ENCODE results near the gene COLEC12.

Gene COLEC12

DNA sequence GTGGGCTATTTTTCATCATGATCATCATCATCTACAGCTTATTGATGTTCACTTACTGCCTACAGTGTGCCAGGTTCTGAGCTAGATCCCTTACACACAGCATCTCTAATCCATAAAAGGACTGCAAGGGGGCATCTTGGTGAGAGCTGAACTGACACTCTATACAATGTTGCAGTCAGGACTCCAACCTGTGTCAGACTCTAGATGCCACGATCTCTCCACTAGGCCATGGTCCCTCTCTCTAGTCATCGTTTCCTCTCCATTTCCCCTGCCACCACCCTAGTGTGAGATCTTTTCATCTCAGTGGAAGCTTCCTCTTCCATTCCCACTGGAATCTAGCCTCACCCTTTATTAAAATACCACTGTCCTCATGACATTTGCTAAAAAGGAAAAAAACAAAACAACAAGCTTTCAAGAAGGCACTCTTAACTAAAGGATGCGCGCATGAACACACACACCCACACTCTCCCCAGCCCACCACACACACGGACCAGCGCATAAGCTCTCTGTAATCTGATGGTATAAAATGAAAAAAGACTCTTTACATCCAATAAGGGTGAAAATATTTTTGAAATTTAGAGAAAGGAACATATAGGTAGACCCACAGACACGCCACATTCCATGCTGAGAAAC, 139.3 kb downstream of the COLEC12 start:
- H3K4me2 ChIP-seq (ENCODE audit: low read depth, low read length, poor library complexity, severe bottlenecking): no peak overlapping the region
- H4K20me1 ChIP-seq (ENCODE audit: low read depth, low read length): no peaks in the 10 kb centered on the region
- H3K4me3 ChIP-seq (ENCODE audit: insufficient read depth, low read length, poor library complexity, severe bottlenecking): no peak overlapping the region
- no peaks in the 10 kb centered on the region for H3K27me3 ChIP-seq (ENCODE audit: low read length)
- TF ChIP-seq, protein P1, sequence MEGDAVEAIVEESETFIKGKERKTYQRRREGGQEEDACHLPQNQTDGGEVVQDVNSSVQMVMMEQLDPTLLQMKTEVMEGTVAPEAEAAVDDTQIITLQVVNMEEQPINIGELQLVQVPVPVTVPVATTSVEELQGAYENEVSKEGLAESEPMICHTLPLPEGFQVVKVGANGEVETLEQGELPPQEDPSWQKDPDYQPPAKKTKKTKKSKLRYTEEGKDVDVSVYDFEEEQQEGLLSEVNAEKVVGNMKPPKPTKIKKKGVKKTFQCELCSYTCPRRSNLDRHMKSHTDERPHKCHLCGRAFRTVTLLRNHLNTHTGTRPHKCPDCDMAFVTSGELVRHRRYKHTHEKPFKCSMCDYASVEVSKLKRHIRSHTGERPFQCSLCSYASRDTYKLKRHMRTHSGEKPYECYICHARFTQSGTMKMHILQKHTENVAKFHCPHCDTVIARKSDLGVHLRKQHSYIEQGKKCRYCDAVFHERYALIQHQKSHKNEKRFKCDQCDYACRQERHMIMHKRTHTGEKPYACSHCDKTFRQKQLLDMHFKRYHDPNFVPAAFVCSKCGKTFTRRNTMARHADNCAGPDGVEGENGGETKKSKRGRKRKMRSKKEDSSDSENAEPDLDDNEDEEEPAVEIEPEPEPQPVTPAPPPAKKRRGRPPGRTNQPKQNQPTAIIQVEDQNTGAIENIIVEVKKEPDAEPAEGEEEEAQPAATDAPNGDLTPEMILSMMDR (IDR thresholded peaks at IDR 0.05; ENCODE audit: insufficient read depth, low read length, poor library complexity, severe bottlenecking): no peak
- no peak for TF ChIP-seq EZH2phosphoT487 (conservative IDR thresholded peaks at IDR 0.05; ENCODE audit: low read length)
- no peaks in the 10 kb centered on the region for H3K9me2 ChIP-seq (replicated peaks; ENCODE audit: insufficient read depth, low read length)
- H3K36me3 ChIP-seq (ENCODE audit: low read length): no peaks in the 10 kb centered on the region
- no peak overlapping the region for H3K9ac ChIP-seq (ENCODE audit: low read length)
- H2AFZ ChIP-seq (ENCODE audit: low read depth, low read length, severe bottlenecking): no peak overlapping the region
- H3K79me2 ChIP-seq (ENCODE audit: insufficient read depth, low read length): no peaks in the 10 kb centered on the region
- H3K27ac ChIP-seq (ENCODE audit: low read depth, low read length): no peak overlapping the region
- H3F3A ChIP-seq (ENCODE audit: insufficient read depth): no peaks in the 10 kb centered on the region
- H3K9me3 ChIP-seq (ENCODE audit: insufficient read depth, low read length): no peaks in the 10 kb centered on the region

DNA sequence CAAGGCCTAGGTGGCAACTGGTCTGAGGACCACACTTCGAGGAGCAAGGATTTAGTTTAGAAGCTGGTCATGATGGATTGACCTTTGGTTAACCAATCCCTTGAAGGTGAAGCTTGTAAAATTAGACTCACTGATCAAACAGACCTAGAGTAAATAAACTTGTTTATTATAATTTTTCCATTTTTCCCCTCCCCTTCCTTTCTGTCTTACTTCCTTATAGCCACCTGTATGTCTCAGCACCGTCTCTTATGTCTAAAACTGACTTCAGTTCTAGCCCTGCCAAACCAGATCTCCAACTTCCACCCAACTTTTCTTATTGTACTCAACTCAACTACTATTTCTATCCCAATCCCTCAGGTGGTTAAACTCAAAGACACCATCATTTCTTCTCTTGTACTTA, 139.8 kb downstream of the COLEC12 start:
- Histone ChIP-seq H3K4me3 (ENCODE audit: insufficient read depth, low read length, poor library complexity, severe bottlenecking) (no peak overlapping the region), H3K9me3 (ENCODE audit: insufficient read depth, low read length) (no peaks in the 10 kb centered on the region), H3K27ac (ENCODE audit: low read depth, low read length) (no peak overlapping the region), H2AFZ (ENCODE audit: low read depth, low read length, severe bottlenecking) (no peak overlapping the region), H4K20me1 (ENCODE audit: low read depth, low read length) (no peaks in the 10 kb centered on the region), H3K9ac (ENCODE audit: low read length) (no peak overlapping the region), H3F3A (ENCODE audit: insufficient read depth) (no peaks in the 10 kb centered on the region), H3K27me3 (ENCODE audit: low read length) (no peaks in the 10 kb centered on the region), H3K9me2 (replicated peaks; ENCODE audit: insufficient read depth, low read length) (no peaks in the 10 kb centered on the region), H3K79me2 (ENCODE audit: insufficient read depth, low read length) (no peaks in the 10 kb centered on the region), H3K36me3 (ENCODE audit: low read length) (no peaks in the 10 kb centered on the region), H3K4me2 (ENCODE audit: low read depth, low read length, poor library complexity, severe bottlenecking) (no peak overlapping the region)
- TF ChIP-seq EZH2phosphoT487 (conservative IDR thresholded peaks at IDR 0.05; ENCODE audit: low read length): no peak
- TF ChIP-seq, protein P1 (IDR thresholded peaks at IDR 0.05; ENCODE audit: insufficient read depth, low read length, poor library complexity, severe bottlenecking): no peak

DNA sequence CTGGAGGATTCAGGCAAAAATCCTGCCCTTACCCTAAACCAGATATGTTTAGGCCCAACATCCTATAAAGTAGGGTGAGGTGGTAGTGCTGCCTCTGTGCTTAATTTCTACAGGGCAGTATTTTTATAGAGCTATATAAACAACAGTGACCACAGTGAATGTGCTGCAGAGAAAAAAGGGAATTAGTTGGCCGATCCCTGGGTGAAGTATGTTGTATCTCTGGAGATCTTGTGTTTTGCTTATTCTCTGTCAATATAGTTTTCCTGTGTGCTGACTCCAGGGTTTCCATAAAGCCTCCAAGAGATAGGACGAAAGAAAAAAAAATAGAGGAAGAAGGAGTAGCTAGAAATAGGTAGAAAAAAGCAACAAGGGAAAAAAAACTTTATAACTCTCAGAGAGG, 143.7 kb downstream of the COLEC12 start:
- no peak overlapping the region for H3K4me2 ChIP-seq (ENCODE audit: low read depth, low read length, poor library complexity, severe bottlenecking)
- no peak overlapping the region for H3K4me3 ChIP-seq (ENCODE audit: insufficient read depth, low read length, poor library complexity, severe bottlenecking)
- no peak overlapping the region for H2AFZ ChIP-seq (ENCODE audit: low read depth, low read length, severe bottlenecking)
- H3K9me2 ChIP-seq (replicated peaks; ENCODE audit: insufficient read depth, low read length): no peaks in the 10 kb centered on the region
- H3K9me3 ChIP-seq (ENCODE audit: insufficient read depth, low read length): no peaks in the 10 kb centered on the region
- H3K27ac ChIP-seq (ENCODE audit: low read depth, low read length): no peak overlapping the region
- TF ChIP-seq, protein P1 (IDR thresholded peaks at IDR 0.05; ENCODE audit: insufficient read depth, low read length, poor library complexity, severe bottlenecking): no peak
- TF ChIP-seq EZH2phosphoT487 (conservative IDR thresholded peaks at IDR 0.05; ENCODE audit: low read length): no peak
- H3K36me3 ChIP-seq (ENCODE audit: low read length): no peaks in the 10 kb centered on the region
- no peaks in the 10 kb centered on the region for H4K20me1 ChIP-seq (ENCODE audit: low read depth, low read length)
- no peaks in the 10 kb centered on the region for H3K27me3 ChIP-seq (ENCODE audit: low read length)
- H3F3A ChIP-seq (ENCODE audit: insufficient read depth): no peaks in the 10 kb centered on the region
- no peaks in the 10 kb centered on the region for H3K79me2 ChIP-seq (ENCODE audit: insufficient read depth, low read length)
- H3K9ac ChIP-seq (ENCODE audit: low read length): no peak overlapping the region
